Right lobe of liver (tissue), 6 donors: ENCODE results near the gene ARHGAP15. TPM values are rescaled to one million over a fixed set of nuclear protein-coding genes. Genes with fewer than 3 reads are reported as not detected.

Experiments
- ATAC-seq, 4 donors: fragments of 200-7000 bp; cut with Tn5 transposase; one replicate each; pipeline ENCODE4 v1.9.1; 2020; ENCODE audit warnings: mild to moderate bottlenecking in 4 of 4, moderate library complexity in 4 of 4
- DNase-seq, 3 donors: peaks; one replicate each; pipeline ENCODE4 v3.0.0-alpha.2; 2020
- H3K27ac ChIP-seq, 3 donors: fragments of 200-600 bp; one replicate each; pipeline ENCODE4 v1.8.0; 2022
- H3K27me3 ChIP-seq, 2 donors: fragments of 200-600 bp; one replicate each; pipeline ENCODE4 v1.8.0; 2022
- H3K36me3 ChIP-seq, 4 donors: fragments of 200-600 bp; sonication (generic) in 1 of 4; one replicate each; pipeline versions ENCODE4 v1.5.1 to v1.8.0; 2017 to 2022; ENCODE audit warnings: control low read depth in 1 of 4
- H3K4me1 ChIP-seq, 4 donors: fragments of 200-600 bp; sonication (generic) in 1 of 4; one replicate each; pipeline versions ENCODE4 v1.5.1 to v1.8.0; 2017 to 2022; ENCODE audit warnings: control low read depth in 1 of 4
- H3K4me3 ChIP-seq, 3 donors: fragments of 200-600 bp; one replicate each; pipeline ENCODE4 v1.8.0; 2022
- H3K9me3 ChIP-seq, 4 donors: fragments of 200-600 bp; sonication (generic) in 1 of 4; one replicate each; pipeline versions ENCODE4 v1.5.1 to v1.8.0; 2017 to 2022; ENCODE audit warnings: control low read depth in 1 of 4
- POLR2A ChIP-seq: fragments of 450-650 bp; IDR thresholded peaks from one replicate; pipeline ENCODE4 v1.6.1; 2017; ENCODE audit warnings: antibody characterized with exemption, mild to moderate bottlenecking
- WGBS: methylation state at CpG from one replicate; pipeline ENCODE4 v1.1.6; 2018; ENCODE audit warnings: low coverage, low lambda C conversion rate; ENCODE audit not compliant: insufficient coverage; ENCODE audit errors: missing lambda C conversion rate; 5-methylcytosine and 5-hydroxymethylcytosine counted together
- intact Hi-C, 2 donors: fragments of 100-400 bp; cut with DNase I; formaldehyde crosslinking; loops; one replicate each; pipeline versions ENCODE4 v1.11.2 to v1.14.1; 2022
- total RNA-seq, 6 experiments: library from RNA; depleted of rRNA in 2 of 6; stranded (reverse); fragments of >200 nt in 2 of 6; fragmentation: NEBNext Ultra II Directional in 3 of 6; extraction: Animal tissue kit (Norgen Biotek cat#: 25700) in 3 of 6; gene quantifications; one replicate each; pipeline versions ENCODE4 v1.1.0 to v1.2.4, GENCODE V29; 2016 to 2023
- TF ChIP-seq, protein P1 (sequence below), 4 donors: fragments of 200-600 bp in 3 of 4; fragments of 450-650 bp in 1 of 4; IDR thresholded peaks; one replicate each; pipeline versions ENCODE4 v1.5.1 to v1.8.0; 2016 to 2022; ENCODE audit warnings: antibody characterized with exemption in 4 of 4, mild to moderate bottlenecking in 2 of 4
- donor health status: DM: no; HTN: yes; CAD: no.
- donor health status: DM: no; HTN: no; CAD: no.
- donor health status: DM: no; HTN: no; CAD: no.
- donor health status: DM: no; HTN: yes; CAD: no.
- donor health status: DM: no; HTN: yes; CAD: no.

The ARHGAP15 gene
- total RNA-seq, 6 experiments from 2014 or later = 3.3 to 8.2 (median 6.6) TPM

DNA sequence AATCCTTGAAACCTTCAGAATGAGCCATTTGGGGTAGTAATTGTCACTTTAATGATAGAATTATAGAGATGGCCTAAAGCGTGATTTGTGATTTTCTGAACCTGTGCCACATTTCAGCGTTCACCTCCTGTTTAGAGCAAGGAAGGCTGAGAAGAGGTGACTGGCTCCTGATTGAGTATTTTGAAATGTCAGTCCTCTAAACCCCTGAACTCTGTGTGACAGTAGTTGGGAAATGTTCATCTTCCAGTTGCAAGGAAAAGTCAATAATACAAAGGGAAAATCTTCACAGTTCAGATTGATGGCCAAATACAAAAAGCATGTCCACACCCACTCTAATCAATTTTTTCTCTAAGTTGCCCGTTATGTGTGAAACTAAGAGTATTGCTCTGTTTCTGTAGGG lies 305.2 kb downstream of the ARHGAP15 start:
- 12% methylated on average over 3 of the region's 3 CpGs for WGBS

GRCh38 chr2:143435131-143435530 lies 305.9 kb downstream of the ARHGAP15 start:
- Histone ChIP-seq H3K36me3 (no peaks in the 10 kb centered on the region), H3K27me3 (no peaks in the 10 kb centered on the region), H3K9me3 (no peaks in the 10 kb centered on the region), H3K4me3 (no peak overlapping the region), H3K4me1 (peaks cover 0 to 27% (median 6%) of the 10 kb centered on the region in 4 donors), H3K27ac (peak overlapping the region in 1 of 3 donors; percentile 19)
- 30% methylated on average over 6 of the region's 6 CpGs for WGBS
- no peak for ATAC-seq
- TF ChIP-seq, protein P1, sequence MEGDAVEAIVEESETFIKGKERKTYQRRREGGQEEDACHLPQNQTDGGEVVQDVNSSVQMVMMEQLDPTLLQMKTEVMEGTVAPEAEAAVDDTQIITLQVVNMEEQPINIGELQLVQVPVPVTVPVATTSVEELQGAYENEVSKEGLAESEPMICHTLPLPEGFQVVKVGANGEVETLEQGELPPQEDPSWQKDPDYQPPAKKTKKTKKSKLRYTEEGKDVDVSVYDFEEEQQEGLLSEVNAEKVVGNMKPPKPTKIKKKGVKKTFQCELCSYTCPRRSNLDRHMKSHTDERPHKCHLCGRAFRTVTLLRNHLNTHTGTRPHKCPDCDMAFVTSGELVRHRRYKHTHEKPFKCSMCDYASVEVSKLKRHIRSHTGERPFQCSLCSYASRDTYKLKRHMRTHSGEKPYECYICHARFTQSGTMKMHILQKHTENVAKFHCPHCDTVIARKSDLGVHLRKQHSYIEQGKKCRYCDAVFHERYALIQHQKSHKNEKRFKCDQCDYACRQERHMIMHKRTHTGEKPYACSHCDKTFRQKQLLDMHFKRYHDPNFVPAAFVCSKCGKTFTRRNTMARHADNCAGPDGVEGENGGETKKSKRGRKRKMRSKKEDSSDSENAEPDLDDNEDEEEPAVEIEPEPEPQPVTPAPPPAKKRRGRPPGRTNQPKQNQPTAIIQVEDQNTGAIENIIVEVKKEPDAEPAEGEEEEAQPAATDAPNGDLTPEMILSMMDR (IDR thresholded peaks at IDR 0.05) = no peak
- no peak for TF ChIP-seq POLR2A
- DNase-seq = no peak
- intact Hi-C loops = no loop called here

More for the DNA sequence above, 305.2 kb downstream of the ARHGAP15 start:
- Histone ChIP-seq H3K36me3 (no peaks in the 10 kb centered on the region), H3K4me3 (peak overlapping the region in 1 of 3 donors; percentile 3), H3K9me3 (no peaks in the 10 kb centered on the region), H3K4me1 (peaks cover 0 to 34% (median 9%) of the 10 kb centered on the region in 4 donors), H3K27ac (peak overlapping the region in 1 of 3 donors; percentile 59), H3K27me3 (no peaks in the 10 kb centered on the region)
- ATAC-seq (peak; percentile 81 to 86 (median 84)), DNase-seq (no peak)
- no peak for TF ChIP-seq POLR2A
- TF ChIP-seq, protein P1 (IDR thresholded peaks at IDR 0.05) = no peak
- intact Hi-C loops = no loop called here

- 78% methylated on average over 2 of the region's 2 CpGs for WGBS
- Histone ChIP-seq H3K27me3 (no peaks in the 10 kb centered on the region), H3K27ac (peak overlapping the region in 1 of 3 donors; percentile 45), H3K4me1 (peaks cover 0 to 19% (median 3%) of the 10 kb centered on the region in 4 donors), H3K4me3 (no peak overlapping the region), H3K9me3 (no peaks in the 10 kb centered on the region), H3K36me3 (no peaks in the 10 kb centered on the region)
- intact Hi-C loops = no loop called here
- TF ChIP-seq, protein P1 (IDR thresholded peaks at IDR 0.05) = no peak
- no peak for TF ChIP-seq POLR2A
- no peak for DNase-seq
- ATAC-seq = no peak
Measured at GRCh38 chr2:143436951-143437350, 307.7 kb downstream of the ARHGAP15 start.

DNA sequence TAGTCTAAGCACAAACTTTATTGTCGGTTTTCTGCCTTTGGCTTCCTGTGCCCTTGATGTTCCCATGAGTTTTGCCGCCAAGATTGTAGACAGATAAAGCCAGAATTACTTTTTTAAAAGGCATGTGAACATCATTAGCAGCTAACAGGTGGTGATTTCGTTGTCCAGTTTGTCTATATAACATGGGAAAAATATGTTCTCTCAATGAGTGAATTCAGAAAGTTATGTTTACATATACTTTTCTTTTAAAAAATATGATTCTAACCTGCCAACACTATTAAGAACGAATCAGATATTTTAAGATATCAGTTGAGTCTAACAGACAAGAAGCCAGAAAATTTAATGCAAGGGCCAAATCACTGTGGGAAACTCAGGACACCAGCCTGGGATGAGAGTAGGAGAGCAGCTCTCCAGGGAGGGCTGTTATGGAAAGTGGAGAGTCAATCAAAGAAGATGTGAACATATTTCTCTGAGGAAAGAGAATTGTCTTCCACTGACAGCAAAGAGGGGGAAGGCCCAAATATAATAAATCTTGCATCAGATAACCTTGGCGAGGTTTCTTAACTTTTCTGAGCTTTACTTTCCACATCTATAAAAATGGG lies 311.3 kb downstream of the ARHGAP15 start:
- DNase-seq (no peak), ATAC-seq (no peak)
- 56% methylated on average over 5 of the region's 5 CpGs for WGBS
- H3K9me3 ChIP-seq = no peaks in the 10 kb centered on the region
- no peak overlapping the region for H3K27ac ChIP-seq
- peaks cover 0 to 1% (median 0%) of the 10 kb centered on the region in 4 donors for H3K4me1 ChIP-seq
- no peak overlapping the region for H3K4me3 ChIP-seq
- intact Hi-C loops = no loop called here
- H3K27me3 ChIP-seq = no peaks in the 10 kb centered on the region
- TF ChIP-seq, protein P1 (IDR thresholded peaks at IDR 0.05) = no peak
- no peak for TF ChIP-seq POLR2A
- H3K36me3 ChIP-seq = no peaks in the 10 kb centered on the region
